Pons (tissue), 1 donor: ENCODE results near the gene HOXD1.

Source experiments
- DNase-seq: peaks from one replicate; pipeline ENCODE4 v3.0.0-alpha.2; 2016; ENCODE audit warnings: low spot score

The HOXD1 gene

GRCh38 chr2:176152350-176153181 lies 35.9 kb upstream of the HOXD1 start:
- DNase-seq, result no peak

GRCh38 chr2:176154576-176155252 lies 33.8 kb upstream of the HOXD1 start:
- DNase-seq, result no peak

GRCh38 chr2:176155356-176156044 lies 33.0 kb upstream of the HOXD1 start:
- no peak for DNase-seq

- DNase-seq, result no peak
Observed at GRCh38 chr2:176156301-176156806, 32.1 kb upstream of the HOXD1 start.

GRCh38 chr2:176156807-176157498 lies 31.5 kb upstream of the HOXD1 start, which contains the start of gene HOXD3:
HOXD3 (plus strand) TSS chr2:176157307; CDS start chr2:176169115, 11,808 bp downstream.
- DNase-seq, result no peak

- no peak for DNase-seq
Observed at GRCh38 chr2:176157499-176158185, 30.8 kb upstream of the HOXD1 start.

- DNase-seq, result no peak
Observed at GRCh38 chr2:176158186-176158591, 30.3 kb upstream of the HOXD1 start.

GRCh38 chr2:176158855-176159662 lies 29.4 kb upstream of the HOXD1 start:
- DNase-seq, result no peak

GRCh38 chr2:176159663-176160250 lies 28.7 kb upstream of the HOXD1 start:
- DNase-seq, result no peak

- DNase-seq, result no peak
Observed at GRCh38 chr2:176160251-176160985, 28.1 kb upstream of the HOXD1 start.

GRCh38 chr2:176160986-176161824 lies 27.3 kb upstream of the HOXD1 start:
- no peak for DNase-seq

- DNase-seq, result no peak
Observed at GRCh38 chr2:176161825-176162626, 26.4 kb upstream of the HOXD1 start.

GRCh38 chr2:176162911-176163671 lies 25.4 kb upstream of the HOXD1 start:
- no peak for DNase-seq

GRCh38 chr2:176163672-176164056 lies 24.8 kb upstream of the HOXD1 start:
- DNase-seq, result no peak

GRCh38 chr2:176164201-176164600 lies 24.3 kb upstream of the HOXD1 start:
- no peak for DNase-seq

GRCh38 chr2:176164611-176165369 lies 23.7 kb upstream of the HOXD1 start:
- no peak for DNase-seq
